OCI-LY7 (cell line): ENCODE results near the gene LRTM1. TPM values are rescaled to one million over a fixed set of nuclear protein-coding genes. Genes with fewer than 3 reads are reported as not detected.

ENCODE experiments used
- BruUV-seq: library from RNA; stranded (reverse); fragments of 400-500 nt; replicated peaks from 2 replicates; lab custom pipeline; 2021; lab: Mats Ljungman, UMichigan
- CTCF ChIA-PET: fragments of 300-600 bp; sonication (Branson Sonifier 250); formaldehyde crosslinking; loops from one replicate; lab custom pipeline; 2022; ENCODE audit warnings: antibody characterized with exemption; ENCODE audit not compliant: unreplicated experiment; lab: Charles Lee
- POLR2A ChIA-PET: fragments of 300-600 bp; sonication (Branson Sonifier 250); formaldehyde crosslinking; loops from one replicate; lab custom pipeline; 2022; ENCODE audit warnings: antibody characterized with exemption; lab: Charles Lee
- DNase-seq: peaks from one replicate; pipeline ENCODE4 v3.0.0-alpha.2; 2015; ENCODE audit warnings: low spot score
- H2AFZ ChIP-seq: fragments of 200-600 bp; sonication (generic), shearing (Covaris generic); 2 replicates; pipeline ENCODE4 v1.6.1; 2014; ENCODE audit warnings: mild to moderate bottlenecking, antibody characterized with exemption, low read length, moderate library complexity
- H3K27ac ChIP-seq: fragments of 200-600 bp; sonication (generic); 2 replicates; pipeline ENCODE4 v1.5.1; 2014; ENCODE audit warnings: mixed run types, low read depth, mild to moderate bottlenecking, moderate library complexity, low read length, inconsistent platforms; ENCODE audit not compliant: poor library complexity, severe bottlenecking
- H3K36me3 ChIP-seq: fragments of 200-600 bp; sonication (generic); 2 replicates; pipeline ENCODE4 v1.6.1; 2014; ENCODE audit warnings: mild to moderate bottlenecking, antibody characterized with exemption, low read length, moderate library complexity, mixed read lengths; ENCODE audit not compliant: insufficient read depth
- H3K4me1 ChIP-seq: fragments of 200-600 bp; sonication (generic); 2 replicates; pipeline ENCODE4 v1.5.1; 2014; ENCODE audit warnings: mild to moderate bottlenecking, low read length; ENCODE audit not compliant: insufficient read depth, poor library complexity, severe bottlenecking
- H3K4me2 ChIP-seq: fragments of 200-600 bp; sonication (generic); 2 replicates; pipeline ENCODE4 v1.6.1; 2014; ENCODE audit warnings: mild to moderate bottlenecking, low read length
- H3K4me3 ChIP-seq: fragments of 200-600 bp; sonication (generic); 2 replicates; pipeline ENCODE4 v1.5.1; 2014; ENCODE audit warnings: mild to moderate bottlenecking, low read depth, low read length; ENCODE audit not compliant: poor library complexity, severe bottlenecking
- H3K79me2 ChIP-seq: fragments of 200-600 bp; sonication (generic); 2 replicates; pipeline ENCODE4 v1.6.1; 2016; ENCODE audit warnings: low read depth, mild to moderate bottlenecking, low read length, moderate library complexity, mixed read lengths; ENCODE audit not compliant: insufficient read depth
- H3K9me2 ChIP-seq: fragments of 200-600 bp; sonication (generic); 2 replicates; pipeline ENCODE4 v1.6.1; 2016; ENCODE audit warnings: mild to moderate bottlenecking, low read length, mixed read lengths; ENCODE audit not compliant: insufficient read depth
- H3K9me3 ChIP-seq: fragments of 200-600 bp; sonication (generic); 2 replicates; pipeline ENCODE4 v1.6.1; 2014; ENCODE audit warnings: mild to moderate bottlenecking, mixed run types, low read length, mixed read lengths
- H4K20me1 ChIP-seq: fragments of 200-600 bp; sonication (generic); 2 replicates; pipeline ENCODE4 v1.6.1; 2014; ENCODE audit warnings: mild to moderate bottlenecking, antibody characterized with exemption, low read length, moderate library complexity, mixed read lengths; ENCODE audit not compliant: insufficient read depth
- EZH2phosphoT487 ChIP-seq: fragments of 200-600 bp; sonication (generic); IDR thresholded peaks from 2 replicates; pipeline ENCODE4 v1.6.1; 2018; ENCODE audit warnings: low read depth, borderline replicate concordance, mild to moderate bottlenecking, mixed run types, antibody characterized with exemption, low read length, moderate library complexity, mixed read lengths
- intact Hi-C: fragments of 100-400 bp; cut with micrococcal nuclease; formaldehyde crosslinking; loops from one replicate; pipeline ENCODE4 v1.10.0; 2022; ENCODE audit not compliant: unreplicated experiment
- total RNA-seq, 2 experiments: library from RNA; depleted of rRNA in 1 of 2; stranded (reverse); fragments of >200 nt in 1 of 2; shearing (Covaris generic) in 1 of 2; gene quantifications; 2 replicates each; pipeline ENCODE4 v1.2.3, GENCODE V29; 2014 to 2022
- TF ChIP-seq, protein P1 (sequence below): fragments of 200-600 bp; sonication (generic); conservative IDR thresholded peaks from 2 replicates; pipeline ENCODE4 v1.5.1; 2014; ENCODE audit warnings: mild to moderate bottlenecking, antibody characterized with exemption, low read length, moderate library complexity, mixed read lengths

LRTM1 gene
- total RNA-seq, 2 experiments from 2014 or later = not detected

DNA sequence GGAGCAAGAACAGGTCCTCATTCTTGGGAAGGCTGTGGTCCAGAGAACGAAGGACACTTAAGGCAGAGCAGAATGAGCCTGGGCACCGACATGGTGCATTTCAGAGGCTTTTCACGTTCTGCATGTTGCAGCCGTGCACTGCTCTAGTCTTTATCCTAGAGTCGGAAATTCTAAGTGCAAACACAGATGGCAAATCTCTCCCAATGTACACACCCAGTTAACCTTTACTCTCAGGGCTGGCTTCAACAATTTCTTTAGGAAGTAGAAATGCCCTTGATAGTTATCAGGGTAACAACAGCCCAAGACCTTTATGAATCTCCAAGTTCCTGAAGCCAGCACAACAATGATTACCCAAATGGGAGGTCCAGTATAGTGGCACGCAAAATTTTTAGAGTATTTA is 39.1 kb upstream of the LRTM1 start:
- intact Hi-C loops = no loop called here
- Histone ChIP-seq H3K4me1 (no peaks in the 10 kb centered on the region), H2AFZ (no peak overlapping the region), H3K9me3 (no peaks in the 10 kb centered on the region), H3K4me2 (no peak overlapping the region), H3K36me3 (no peaks in the 10 kb centered on the region), H3K79me2 (no peaks in the 10 kb centered on the region), H3K9me2 (no peaks in the 10 kb centered on the region), H3K4me3 (no peak overlapping the region), H4K20me1 (no peaks in the 10 kb centered on the region), H3K27ac (no peak overlapping the region)
- POLR2A ChIA-PET = no interaction called here
- TF ChIP-seq EZH2phosphoT487 = no peak
- TF ChIP-seq, protein P1, sequence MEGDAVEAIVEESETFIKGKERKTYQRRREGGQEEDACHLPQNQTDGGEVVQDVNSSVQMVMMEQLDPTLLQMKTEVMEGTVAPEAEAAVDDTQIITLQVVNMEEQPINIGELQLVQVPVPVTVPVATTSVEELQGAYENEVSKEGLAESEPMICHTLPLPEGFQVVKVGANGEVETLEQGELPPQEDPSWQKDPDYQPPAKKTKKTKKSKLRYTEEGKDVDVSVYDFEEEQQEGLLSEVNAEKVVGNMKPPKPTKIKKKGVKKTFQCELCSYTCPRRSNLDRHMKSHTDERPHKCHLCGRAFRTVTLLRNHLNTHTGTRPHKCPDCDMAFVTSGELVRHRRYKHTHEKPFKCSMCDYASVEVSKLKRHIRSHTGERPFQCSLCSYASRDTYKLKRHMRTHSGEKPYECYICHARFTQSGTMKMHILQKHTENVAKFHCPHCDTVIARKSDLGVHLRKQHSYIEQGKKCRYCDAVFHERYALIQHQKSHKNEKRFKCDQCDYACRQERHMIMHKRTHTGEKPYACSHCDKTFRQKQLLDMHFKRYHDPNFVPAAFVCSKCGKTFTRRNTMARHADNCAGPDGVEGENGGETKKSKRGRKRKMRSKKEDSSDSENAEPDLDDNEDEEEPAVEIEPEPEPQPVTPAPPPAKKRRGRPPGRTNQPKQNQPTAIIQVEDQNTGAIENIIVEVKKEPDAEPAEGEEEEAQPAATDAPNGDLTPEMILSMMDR = no peak
- no TSS peak for BruUV-seq
- CTCF ChIA-PET = no interaction called here
- no peak for DNase-seq

GRCh38 chr3:54965746-54966145 is 37.9 kb upstream of the LRTM1 start:
- Histone ChIP-seq H3K27ac (no peak overlapping the region), H2AFZ (no peak overlapping the region), H3K4me1 (no peaks in the 10 kb centered on the region), H3K4me3 (no peak overlapping the region), H3K9me3 (no peaks in the 10 kb centered on the region), H4K20me1 (no peaks in the 10 kb centered on the region), H3K79me2 (no peaks in the 10 kb centered on the region), H3K9me2 (no peaks in the 10 kb centered on the region), H3K4me2 (no peak overlapping the region), H3K36me3 (no peaks in the 10 kb centered on the region)
- ChIA-PET CTCF (no interaction called here), POLR2A (interaction anchor here (0.6 to 0.7 kb wide), 2 partner anchors 53 to 198 kb away, joined by 3 to 5 read pairs; no protein-coding TSS in a partner anchor)
- TF ChIP-seq, protein P1 = no peak
- no peak for TF ChIP-seq EZH2phosphoT487
- intact Hi-C loops = no loop called here
- BruUV-seq = no TSS peak
- DNase-seq = no peak

DNA sequence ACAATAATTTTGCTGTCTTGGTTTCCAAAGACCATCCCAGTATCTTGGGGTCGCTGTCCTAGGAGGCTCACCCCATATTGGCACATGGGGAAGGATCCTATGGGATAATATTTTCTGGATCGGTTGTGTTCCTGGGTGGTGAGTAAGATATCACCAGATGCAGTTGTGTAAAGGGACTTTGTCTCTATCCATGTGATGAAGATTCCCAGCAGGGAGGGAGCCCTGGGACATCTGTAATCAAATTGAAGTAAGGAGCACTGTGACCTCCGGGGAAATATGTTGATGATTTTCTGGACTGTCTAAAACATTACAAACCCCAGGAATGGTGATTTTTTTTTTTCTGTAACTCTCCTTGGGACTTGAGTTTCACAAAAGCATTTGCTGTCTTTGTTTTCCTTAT is 36.2 kb upstream of the LRTM1 start:
- intact Hi-C loops = no loop called here
- ChIA-PET POLR2A (no interaction called here), CTCF (no interaction called here)

More for the DNA sequence above, 36.2 kb upstream of the LRTM1 start:
- H3K36me3 ChIP-seq = no peaks in the 10 kb centered on the region
- no peak overlapping the region for H3K4me2 ChIP-seq
- H3K79me2 ChIP-seq = no peaks in the 10 kb centered on the region
- BruUV-seq = no TSS peak
- H4K20me1 ChIP-seq = no peaks in the 10 kb centered on the region
- no peaks in the 10 kb centered on the region for H3K9me2 ChIP-seq
- H3K9me3 ChIP-seq = no peaks in the 10 kb centered on the region
- H3K4me1 ChIP-seq = no peaks in the 10 kb centered on the region
- no peak overlapping the region for H2AFZ ChIP-seq
- no peak overlapping the region for H3K4me3 ChIP-seq
- DNase-seq = no peak
- H3K27ac ChIP-seq = no peak overlapping the region
- no peak for TF ChIP-seq EZH2phosphoT487
- TF ChIP-seq, protein P1 = no peak
